ENCODE data around the gene GPER1. TPM values are rescaled to one million over a fixed set of nuclear protein-coding genes. Genes with fewer than 3 reads are reported as not detected.

The GPER1 gene
- total RNA-seq, 2 donors from 2014 or later = 3.9 to 5.3 TPM

GRCh38 chr7:1066242-1066588 is 21.7 kb upstream of the GPER1 start:
- no peak for ATAC-seq (ENCODE audit: insufficient number of reproducible peaks, low FRiP score, low read depth)
- TF ChIP-seq CTCF (IDR thresholded peaks at IDR 0.05) = no peak
- Histone ChIP-seq H3K4me1 (ENCODE audit: control insufficient read depth in 1 of 2, low read depth in 2 of 2) (peaks cover 0 to 10% of the 10 kb centered on the region in 2 donors), H3K9me3 (no peaks in the 10 kb centered on the region), H3K4me3 (peak overlapping the region; percentile 62), H3K27me3 (replicated peaks; ENCODE audit: insufficient read depth) (no peaks in the 10 kb centered on the region), H3K36me3 (no peaks in the 10 kb centered on the region), H3K27ac (no peak overlapping the region)
- no peak for DNase-seq (ENCODE audit: low spot score)

- ATAC-seq (ENCODE audit: insufficient number of reproducible peaks, low FRiP score, low read depth) = no peak
- Histone ChIP-seq H3K4me3 (no peak overlapping the region), H3K36me3 (no peaks in the 10 kb centered on the region), H3K27ac (no peak overlapping the region), H3K4me1 (ENCODE audit: control insufficient read depth in 1 of 2, low read depth in 2 of 2) (peaks cover 0 to 10% of the 10 kb centered on the region in 2 donors), H3K9me3 (no peaks in the 10 kb centered on the region), H3K27me3 (replicated peaks; ENCODE audit: insufficient read depth) (no peaks in the 10 kb centered on the region)
- no peak for TF ChIP-seq CTCF (IDR thresholded peaks at IDR 0.05)
- DNase-seq (ENCODE audit: low spot score) = no peak
These were observed 19.9 kb upstream of the GPER1 start for GRCh38 chr7:1068013-1068412.

- no peak overlapping the region for H3K27ac ChIP-seq
- H3K27me3 ChIP-seq (replicated peaks; ENCODE audit: insufficient read depth) = no peaks in the 10 kb centered on the region
- H3K4me3 ChIP-seq = no peak overlapping the region
- no peaks in the 10 kb centered on the region for H3K36me3 ChIP-seq
- no peak for DNase-seq (ENCODE audit: low spot score)
- ATAC-seq (ENCODE audit: insufficient number of reproducible peaks, low FRiP score, low read depth) = no peak
- no peaks in the 10 kb centered on the region for H3K9me3 ChIP-seq
- TF ChIP-seq CTCF (IDR thresholded peaks at IDR 0.05) = no peak
- peaks cover 0 to 10% of the 10 kb centered on the region in 2 donors for H3K4me1 ChIP-seq (ENCODE audit: control insufficient read depth in 1 of 2, low read depth in 2 of 2)
These were observed 19.3 kb upstream of the GPER1 start for GRCh38 chr7:1068619-1069018.

- TF ChIP-seq CTCF (IDR thresholded peaks at IDR 0.05) = no peak
- no peak overlapping the region for H3K27ac ChIP-seq
These were observed 17.3 kb upstream of the GPER1 start for GRCh38 chr7:1070544-1071011.

GRCh38 chr7:1071731-1072254 is 16.1 kb upstream of the GPER1 start:
- Histone ChIP-seq H3K27ac (no peak overlapping the region), H3K4me3 (no peak overlapping the region), H3K9me3 (no peaks in the 10 kb centered on the region), H3K36me3 (no peaks in the 10 kb centered on the region), H3K4me1 (ENCODE audit: control insufficient read depth in 1 of 2, low read depth in 2 of 2) (peaks cover 2 to 7% of the 10 kb centered on the region in 2 donors), H3K27me3 (replicated peaks; ENCODE audit: insufficient read depth) (no peaks in the 10 kb centered on the region)
- no peak for TF ChIP-seq CTCF (IDR thresholded peaks at IDR 0.05)
- ATAC-seq (ENCODE audit: insufficient number of reproducible peaks, low FRiP score, low read depth) (no peak), DNase-seq (ENCODE audit: low spot score) (no peak)

More at GRCh38 chr7:1070544-1071011, 17.3 kb upstream of the GPER1 start:
- Histone ChIP-seq H3K4me1 (ENCODE audit: control insufficient read depth in 1 of 2, low read depth in 2 of 2) (peaks cover 0 to 6% of the 10 kb centered on the region in 2 donors), H3K9me3 (no peaks in the 10 kb centered on the region), H3K27me3 (replicated peaks; ENCODE audit: insufficient read depth) (no peaks in the 10 kb centered on the region), H3K4me3 (no peak overlapping the region), H3K36me3 (no peaks in the 10 kb centered on the region)
- no peak for DNase-seq (ENCODE audit: low spot score)
- no peak for ATAC-seq (ENCODE audit: insufficient number of reproducible peaks, low FRiP score, low read depth)
